Measurements from ENCODE around the gene ZNF366.

The ZNF366 gene

GRCh38 chr5:72543811-72544210 is 36.6 kb upstream of the ZNF366 start:
- no peaks in the 10 kb centered on the region for H3K9me2 ChIP-seq (replicated peaks; ENCODE audit: insufficient read depth, low read length)

GRCh38 chr5:72543365-72543764 is 36.2 kb upstream of the ZNF366 start:
- Histone ChIP-seq H3F3A (ENCODE audit: insufficient read depth) (no peaks in the 10 kb centered on the region), H3K9ac (ENCODE audit: low read length) (no peak overlapping the region), H3K4me3 (ENCODE audit: insufficient read depth, low read length, poor library complexity, severe bottlenecking) (no peak overlapping the region), H2AFZ (ENCODE audit: low read depth, low read length, severe bottlenecking) (no peak overlapping the region), H3K79me2 (ENCODE audit: insufficient read depth, low read length) (no peaks in the 10 kb centered on the region), H3K27ac (ENCODE audit: low read depth, low read length) (no peak overlapping the region), H3K27me3 (ENCODE audit: low read length) (no peaks in the 10 kb centered on the region), H3K9me3 (ENCODE audit: insufficient read depth, low read length) (no peaks in the 10 kb centered on the region), H4K20me1 (ENCODE audit: low read depth, low read length) (no peaks in the 10 kb centered on the region), H3K36me3 (ENCODE audit: low read length) (no peaks in the 10 kb centered on the region), H3K9me2 (replicated peaks; ENCODE audit: insufficient read depth, low read length) (no peaks in the 10 kb centered on the region), H3K4me2 (ENCODE audit: low read depth, low read length, poor library complexity, severe bottlenecking) (no peak overlapping the region)
- TF ChIP-seq EZH2phosphoT487 (conservative IDR thresholded peaks at IDR 0.05; ENCODE audit: low read length) (no peak), CTCF (IDR thresholded peaks at IDR 0.05; ENCODE audit: insufficient read depth, low read length, poor library complexity, severe bottlenecking) (no peak)

More at GRCh38 chr5:72543811-72544210, 36.6 kb upstream of the ZNF366 start:
- no peak overlapping the region for H3K4me2 ChIP-seq (ENCODE audit: low read depth, low read length, poor library complexity, severe bottlenecking)
- no peak overlapping the region for H2AFZ ChIP-seq (ENCODE audit: low read depth, low read length, severe bottlenecking)
- TF ChIP-seq CTCF (IDR thresholded peaks at IDR 0.05; ENCODE audit: insufficient read depth, low read length, poor library complexity, severe bottlenecking) (no peak), EZH2phosphoT487 (conservative IDR thresholded peaks at IDR 0.05; ENCODE audit: low read length) (no peak)
- H3F3A ChIP-seq (ENCODE audit: insufficient read depth), result no peaks in the 10 kb centered on the region
- H3K27me3 ChIP-seq (ENCODE audit: low read length), result no peaks in the 10 kb centered on the region
- no peaks in the 10 kb centered on the region for H4K20me1 ChIP-seq (ENCODE audit: low read depth, low read length)
- no peaks in the 10 kb centered on the region for H3K79me2 ChIP-seq (ENCODE audit: insufficient read depth, low read length)
- no peak overlapping the region for H3K4me3 ChIP-seq (ENCODE audit: insufficient read depth, low read length, poor library complexity, severe bottlenecking)
- H3K36me3 ChIP-seq (ENCODE audit: low read length), result no peaks in the 10 kb centered on the region
- no peak overlapping the region for H3K27ac ChIP-seq (ENCODE audit: low read depth, low read length)
- no peak overlapping the region for H3K9ac ChIP-seq (ENCODE audit: low read length)
- H3K9me3 ChIP-seq (ENCODE audit: insufficient read depth, low read length), result no peaks in the 10 kb centered on the region

GRCh38 chr5:72542695-72543094 is 35.5 kb upstream of the ZNF366 start:
- H3K9me3 ChIP-seq (ENCODE audit: insufficient read depth, low read length), result no peaks in the 10 kb centered on the region
- no peaks in the 10 kb centered on the region for H3K9me2 ChIP-seq (replicated peaks; ENCODE audit: insufficient read depth, low read length)
- no peaks in the 10 kb centered on the region for H3F3A ChIP-seq (ENCODE audit: insufficient read depth)
- no peaks in the 10 kb centered on the region for H3K36me3 ChIP-seq (ENCODE audit: low read length)
- no peak overlapping the region for H3K27ac ChIP-seq (ENCODE audit: low read depth, low read length)
- no peaks in the 10 kb centered on the region for H4K20me1 ChIP-seq (ENCODE audit: low read depth, low read length)
- no peak overlapping the region for H3K4me3 ChIP-seq (ENCODE audit: insufficient read depth, low read length, poor library complexity, severe bottlenecking)
- no peaks in the 10 kb centered on the region for H3K27me3 ChIP-seq (ENCODE audit: low read length)
- H3K9ac ChIP-seq (ENCODE audit: low read length), result no peak overlapping the region
- H3K4me2 ChIP-seq (ENCODE audit: low read depth, low read length, poor library complexity, severe bottlenecking), result no peak overlapping the region
- no peaks in the 10 kb centered on the region for H3K79me2 ChIP-seq (ENCODE audit: insufficient read depth, low read length)
- TF ChIP-seq EZH2phosphoT487 (conservative IDR thresholded peaks at IDR 0.05; ENCODE audit: low read length) (no peak), CTCF (IDR thresholded peaks at IDR 0.05; ENCODE audit: insufficient read depth, low read length, poor library complexity, severe bottlenecking) (no peak)
- no peak overlapping the region for H2AFZ ChIP-seq (ENCODE audit: low read depth, low read length, severe bottlenecking)
